Right ventricle myocardium superior (tissue), 1 donor: ENCODE results near the gene MFAP3L. TPM values are rescaled to one million over a fixed set of nuclear protein-coding genes. Genes with fewer than 3 reads are reported as not detected.

ENCODE experiments used
- ATAC-seq: fragments of 200-7000 bp; cut with Tn5 transposase; one replicate; pipeline ENCODE4 v1.9.1; 2020; ENCODE audit warnings: mild to moderate bottlenecking; ENCODE audit not compliant: poor library complexity
- DNase-seq: peaks from one replicate; pipeline ENCODE4 v3.0.0-alpha.2; 2020
- intact Hi-C: fragments of 100-400 bp; cut with DNase I; formaldehyde crosslinking; loops from one replicate; pipeline ENCODE4 v1.11.2; 2022
- total RNA-seq: library from RNA; stranded (reverse); fragmentation: NEBNext Ultra II Directional; extraction: Animal tissue kit (Norgen Biotek cat#: 25700); gene quantifications from one replicate; pipeline ENCODE4 v1.2.1, GENCODE V29; 2021
- donor health status: DM: no; HTN: yes; CAD: no; lungs with severe emphysema.

Gene MFAP3L
- total RNA-seq, 1 donor from 2014 or later, result 3.6 TPM

DNA sequence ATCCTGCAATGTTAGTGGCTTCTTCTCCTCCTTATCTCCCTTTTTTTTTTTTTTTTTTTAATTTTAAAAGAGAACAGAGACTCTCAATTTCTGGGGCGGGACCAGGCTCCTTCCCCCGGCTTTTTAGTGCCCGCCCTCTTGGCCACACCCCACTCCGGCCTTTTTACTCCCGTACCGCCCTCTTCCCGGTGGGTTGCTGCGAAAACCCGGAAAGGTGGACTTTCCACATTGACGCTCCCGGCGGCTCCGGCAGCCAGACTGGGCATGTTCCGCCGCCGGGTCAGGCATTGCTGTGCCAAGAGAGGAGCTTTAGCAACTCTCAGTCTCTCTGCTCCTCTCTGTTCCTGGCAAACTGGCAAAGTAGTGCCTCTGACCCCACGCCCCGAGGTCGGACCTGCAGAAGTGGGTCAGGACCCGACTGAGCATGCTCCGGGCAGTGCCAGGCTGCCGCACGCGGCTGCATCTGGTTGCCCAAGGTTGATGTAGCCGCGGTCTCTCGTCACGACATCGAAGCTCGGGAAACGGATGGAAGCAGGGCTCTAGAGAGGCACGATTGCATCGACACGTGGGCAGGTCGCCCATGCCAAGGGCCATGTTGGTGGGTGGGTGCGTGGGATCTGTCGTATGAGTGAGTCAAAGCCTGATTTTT, 1.1 kb upstream of the MFAP3L start:
- intact Hi-C loops, result loop anchor here (10.0 kb wide), 1 partner anchor 413 kb away; the partner anchor contains the start of gene NEK1
- ATAC-seq, result peak; percentile 98

GRCh38 chr4:170025523-170026252, 507 bp downstream of the MFAP3L start:
- DNase-seq, result peak; percentile 49
- no peak for ATAC-seq
- intact Hi-C loops, result loop anchor here (10.0 kb wide), 1 partner anchor 411 kb away; the partner anchor contains the start of gene NEK1

More for the DNA sequence above, 1.1 kb upstream of the MFAP3L start:
- DNase-seq, result peak; percentile 95

DNA sequence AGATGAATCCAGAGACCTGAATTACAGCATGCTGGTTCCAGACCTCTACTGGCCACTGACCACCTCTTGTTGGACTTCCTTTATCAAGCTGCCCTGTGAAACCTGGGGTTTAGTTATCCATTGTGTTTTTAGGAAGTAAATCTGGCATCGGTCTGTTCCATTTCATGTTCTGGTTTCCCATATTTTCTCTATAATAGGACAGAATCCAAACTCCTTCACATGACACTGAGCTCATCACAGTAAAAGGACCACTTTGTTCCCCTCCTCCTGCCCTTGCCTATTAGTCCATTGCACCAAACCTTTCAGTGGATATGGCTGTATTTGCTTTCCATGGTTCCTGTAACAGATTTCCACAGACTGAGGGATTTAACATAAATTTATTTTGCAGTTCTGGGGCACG, 4.0 kb downstream of the MFAP3L start:
- intact Hi-C loops, result loop anchor here (10.0 kb wide), 1 partner anchor 407 kb away; the partner anchor contains the start of gene NEK1
- no peak for ATAC-seq
- DNase-seq, result no peak

- DNase-seq, result no peak
- no peak for ATAC-seq
- intact Hi-C loops, result no loop called here
Measured at GRCh38 chr4:170017252-170017651, 8.9 kb downstream of the MFAP3L start.

GRCh38 chr4:170015285-170015684, 10.9 kb downstream of the MFAP3L start:
- intact Hi-C loops, result no loop called here
- ATAC-seq (no peak), DNase-seq (no peak)

DNA sequence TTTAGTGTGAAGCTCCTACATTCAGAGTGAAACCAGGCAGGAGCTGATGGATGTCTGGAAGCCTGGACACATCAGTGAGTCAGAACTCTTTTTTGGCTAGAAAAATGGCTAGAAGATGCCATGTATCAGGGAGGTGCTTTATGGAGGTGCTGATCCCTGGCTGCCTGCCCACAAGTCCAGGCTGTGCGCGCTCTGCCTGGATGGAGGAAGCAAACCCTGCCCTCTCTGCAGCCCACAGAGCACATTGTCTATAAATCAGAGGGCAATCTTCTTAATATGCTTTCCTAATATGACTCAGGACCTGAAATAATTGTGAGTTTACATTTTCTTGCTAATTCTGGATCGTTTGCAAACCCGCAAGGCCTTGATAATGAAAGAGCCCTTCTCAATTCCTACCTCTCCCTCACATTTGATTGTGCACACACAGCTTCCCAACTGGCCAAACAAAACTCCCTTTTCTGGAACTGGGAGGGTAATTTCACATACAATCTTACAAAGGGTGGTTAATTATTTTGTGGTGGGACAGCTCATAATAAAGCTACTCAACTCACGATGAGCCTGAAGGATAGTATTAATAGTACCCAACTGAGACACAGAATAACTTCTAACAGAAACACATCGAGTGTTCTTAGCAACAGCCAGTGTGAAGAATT, 11.7 kb downstream of the MFAP3L start:
- DNase-seq (no peak), ATAC-seq (no peak)

DNA sequence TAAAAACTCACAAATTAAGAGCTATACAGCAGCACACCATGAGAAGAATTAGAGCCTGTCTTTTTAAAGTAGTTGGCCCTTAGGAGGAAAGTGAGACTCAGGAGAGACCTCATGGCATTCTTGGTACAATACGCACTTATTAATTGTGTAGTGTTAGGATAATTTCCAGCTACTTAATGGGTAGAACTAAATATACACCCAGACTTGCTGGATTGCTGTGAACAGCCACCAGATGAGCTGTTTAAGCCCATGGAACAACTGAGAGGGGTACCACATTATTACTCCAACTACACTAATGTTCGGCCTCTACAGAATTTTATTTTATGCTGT, 13.6 kb downstream of the MFAP3L start:
- ATAC-seq (no peak), DNase-seq (no peak)
- intact Hi-C loops, result no loop called here

More for the DNA sequence above, 11.7 kb downstream of the MFAP3L start:
- intact Hi-C loops, result no loop called here

- intact Hi-C loops, result no loop called here
- DNase-seq (no peak), ATAC-seq (peak; percentile 31)
Measured at GRCh38 chr4:170011921-170012628, 14.1 kb downstream of the MFAP3L start.

DNA sequence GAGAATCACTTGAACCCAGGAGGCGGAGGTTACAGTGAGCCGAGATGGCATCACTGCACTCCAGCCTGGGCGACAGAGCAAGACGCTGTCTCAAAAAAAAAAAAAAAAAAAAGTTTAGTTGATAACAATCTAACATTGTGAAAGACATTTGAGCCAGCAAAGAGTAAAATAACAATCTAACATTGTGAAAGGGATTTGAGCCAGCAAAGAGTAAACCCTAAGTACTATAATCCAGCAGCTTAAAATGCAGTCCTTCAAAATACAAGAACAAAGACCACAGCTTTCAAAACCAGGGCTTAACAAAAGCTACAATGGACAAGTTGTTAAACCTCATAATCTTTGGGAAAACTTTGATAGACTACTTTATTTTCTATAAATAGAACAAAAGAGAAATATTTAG, 16.9 kb downstream of the MFAP3L start:
- ATAC-seq, result no peak
- intact Hi-C loops, result no loop called here

GRCh38 chr4:170008801-170009200, 17.4 kb downstream of the MFAP3L start:
- ATAC-seq (no peak), DNase-seq (no peak)
- intact Hi-C loops, result no loop called here

More for the DNA sequence above, 16.9 kb downstream of the MFAP3L start:
- DNase-seq, result no peak

- ATAC-seq, result no peak
- intact Hi-C loops, result no loop called here
- DNase-seq, result no peak
Measured at GRCh38 chr4:170008371-170008770, 17.8 kb downstream of the MFAP3L start.

- intact Hi-C loops, result no loop called here
- ATAC-seq (no peak), DNase-seq (no peak)
Measured at GRCh38 chr4:170007113-170007512, 19.1 kb downstream of the MFAP3L start.

- ATAC-seq (peak; percentile 52), DNase-seq (no peak)
- intact Hi-C loops, result no loop called here
Measured at GRCh38 chr4:170005472-170005871, 20.7 kb downstream of the MFAP3L start.

GRCh38 chr4:170004651-170005295, 21.4 kb downstream of the MFAP3L start:
- intact Hi-C loops, result no loop called here
- DNase-seq (no peak), ATAC-seq (no peak)

DNA sequence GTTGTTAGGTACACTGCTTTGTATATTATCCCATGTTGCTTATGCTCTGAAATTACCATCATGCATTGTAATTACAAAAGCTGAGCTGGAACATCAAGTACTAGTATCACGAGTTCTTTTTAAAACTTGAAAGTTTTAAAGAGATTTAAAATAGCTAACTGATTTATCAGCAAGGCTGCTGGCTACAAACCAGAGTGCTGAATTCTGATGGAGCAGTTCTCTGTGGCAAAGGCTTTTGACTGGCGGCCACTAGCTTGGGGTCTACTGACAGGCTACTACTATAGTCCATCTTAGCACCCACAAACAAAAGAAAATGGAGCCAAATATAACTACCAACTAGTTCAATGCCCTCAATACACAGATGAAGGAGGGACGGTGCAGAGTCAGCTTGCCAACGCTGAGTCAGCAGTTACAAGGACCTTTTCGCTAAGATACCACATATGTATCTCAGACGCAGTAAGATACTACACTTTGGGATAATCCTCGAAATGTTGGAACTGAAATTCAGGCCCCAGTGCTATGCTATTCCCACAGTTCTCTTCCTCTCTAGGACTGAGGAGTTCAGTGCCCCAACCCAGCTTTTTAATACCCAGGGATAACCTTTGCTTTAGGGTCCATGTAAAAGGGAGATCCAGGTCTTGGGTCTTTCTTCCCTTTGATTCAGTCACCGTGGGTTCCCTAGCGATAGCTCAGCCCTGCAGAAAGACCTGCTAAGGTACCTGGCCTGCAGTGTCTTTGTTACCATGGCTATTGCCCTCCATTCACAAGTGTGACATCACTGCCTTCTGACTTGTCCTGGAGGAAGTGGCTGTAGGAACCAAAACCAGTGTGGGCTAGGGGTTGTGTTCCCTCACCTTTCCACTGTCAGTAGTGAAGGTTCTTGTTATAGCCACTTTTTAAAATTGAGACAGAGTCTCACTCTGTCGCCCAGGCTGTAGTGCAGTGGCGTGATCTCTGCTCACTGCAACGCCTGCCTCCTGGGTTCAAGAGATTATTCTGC, 22.8 kb downstream of the MFAP3L start:
- no peak for DNase-seq
- intact Hi-C loops, result no loop called here
- no peak for ATAC-seq

- DNase-seq, result no peak
- intact Hi-C loops, result no loop called here
- no peak for ATAC-seq
Measured at GRCh38 chr4:170001745-170002267, 24.4 kb downstream of the MFAP3L start.

GRCh38 chr4:170001011-170001744, 25.0 kb downstream of the MFAP3L start:
- ATAC-seq (no peak), DNase-seq (no peak)
- intact Hi-C loops, result no loop called here
